PC-9 (cell line): ENCODE data around the gene PLEKHM1.

Experiments
- EZH2 ChIP-seq: fragments of 200-600 bp; sonication (generic); IDR thresholded peaks from 2 replicates; pipeline ENCODE4 v1.8.0; 2017; ENCODE audit warnings: antibody characterized with exemption, low read depth
- TF ChIP-seq, protein P1 (sequence below): fragments of 200-600 bp; sonication (generic); conservative IDR thresholded peaks from 2 replicates; pipeline ENCODE4 v1.6.1; 2017; ENCODE audit warnings: mixed run types, antibody characterized with exemption, mild to moderate bottlenecking, moderate library complexity

DNA sequence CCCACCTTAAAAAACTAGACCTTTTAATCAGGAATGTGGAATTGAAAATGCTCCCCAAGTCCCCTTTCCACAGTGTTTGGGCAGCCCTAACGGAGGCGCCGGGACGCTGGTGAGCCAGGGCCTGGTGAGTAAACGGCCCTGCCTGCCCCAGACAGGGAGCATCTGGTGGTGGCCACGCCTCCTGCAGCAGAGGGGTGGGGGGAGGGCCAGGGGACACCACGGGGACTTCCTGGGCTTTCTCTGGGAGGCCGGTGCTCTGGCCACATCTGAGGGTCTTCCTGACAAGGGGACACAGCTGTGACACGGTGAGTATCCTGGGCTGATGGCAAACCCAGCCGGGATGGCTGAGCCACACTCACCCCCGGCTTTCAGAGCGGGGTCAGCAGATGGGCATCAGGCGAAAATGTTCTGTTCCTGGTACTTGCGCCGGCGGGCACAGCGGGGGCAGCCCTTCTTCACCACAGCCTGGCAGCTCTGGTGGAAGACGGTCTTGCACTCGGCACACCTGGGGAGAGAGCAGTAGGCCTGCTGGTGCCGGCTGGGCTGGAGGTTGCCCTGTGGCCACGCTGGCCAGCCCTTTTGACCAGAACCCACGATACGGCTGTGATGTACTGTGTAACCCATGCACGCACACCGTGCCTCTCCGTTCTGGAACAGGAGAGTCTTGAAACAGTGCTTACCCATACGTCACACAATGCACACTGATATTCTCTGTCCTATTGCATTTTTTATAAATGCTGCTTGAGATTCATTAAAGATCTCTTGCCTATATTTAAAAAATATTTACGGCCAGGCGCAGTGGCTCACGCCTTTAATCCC, 52.8 kb downstream of the PLEKHM1 start:
- TF ChIP-seq, protein P1, sequence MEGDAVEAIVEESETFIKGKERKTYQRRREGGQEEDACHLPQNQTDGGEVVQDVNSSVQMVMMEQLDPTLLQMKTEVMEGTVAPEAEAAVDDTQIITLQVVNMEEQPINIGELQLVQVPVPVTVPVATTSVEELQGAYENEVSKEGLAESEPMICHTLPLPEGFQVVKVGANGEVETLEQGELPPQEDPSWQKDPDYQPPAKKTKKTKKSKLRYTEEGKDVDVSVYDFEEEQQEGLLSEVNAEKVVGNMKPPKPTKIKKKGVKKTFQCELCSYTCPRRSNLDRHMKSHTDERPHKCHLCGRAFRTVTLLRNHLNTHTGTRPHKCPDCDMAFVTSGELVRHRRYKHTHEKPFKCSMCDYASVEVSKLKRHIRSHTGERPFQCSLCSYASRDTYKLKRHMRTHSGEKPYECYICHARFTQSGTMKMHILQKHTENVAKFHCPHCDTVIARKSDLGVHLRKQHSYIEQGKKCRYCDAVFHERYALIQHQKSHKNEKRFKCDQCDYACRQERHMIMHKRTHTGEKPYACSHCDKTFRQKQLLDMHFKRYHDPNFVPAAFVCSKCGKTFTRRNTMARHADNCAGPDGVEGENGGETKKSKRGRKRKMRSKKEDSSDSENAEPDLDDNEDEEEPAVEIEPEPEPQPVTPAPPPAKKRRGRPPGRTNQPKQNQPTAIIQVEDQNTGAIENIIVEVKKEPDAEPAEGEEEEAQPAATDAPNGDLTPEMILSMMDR = no peak
- TF ChIP-seq EZH2 = no peak
